ENCODE results near the gene KMT2C. TPM values are rescaled to one million over a fixed set of nuclear protein-coding genes. Genes with fewer than 3 reads are reported as not detected.

Gene KMT2C
- polyA plus RNA-seq, 1 donor from 2014 or later: 29.8 TPM

DNA sequence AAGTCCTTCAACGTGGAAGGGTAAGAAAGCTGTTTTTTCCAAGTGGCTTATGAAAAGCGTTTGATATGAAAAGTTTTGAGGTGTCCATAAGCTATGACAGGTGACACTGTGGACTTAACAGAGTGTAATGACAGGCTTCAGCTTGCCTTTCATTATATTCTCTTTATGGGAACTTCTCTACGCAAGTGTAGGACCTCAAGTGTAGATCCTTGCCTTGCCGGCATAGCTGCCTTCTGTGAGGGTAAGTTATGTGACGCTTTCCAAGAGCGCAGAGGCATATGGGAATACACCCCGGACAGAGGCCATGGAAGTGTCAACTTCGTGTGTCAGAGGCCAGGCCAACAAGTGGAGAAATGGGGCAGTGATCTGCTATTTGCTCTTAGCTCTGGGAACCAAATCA is 318.4 kb downstream of the KMT2C start:
- Histone ChIP-seq H2AFZ (ENCODE audit: low read depth, low read length) (no peak overlapping the region), H3K9me3 (ENCODE audit: low read length) (no peaks in the 10 kb centered on the region), H3K9ac (ENCODE audit: low read length) (no peak overlapping the region), H3F3A (ENCODE audit: insufficient read depth, low read length, poor library complexity, severe bottlenecking) (no peaks in the 10 kb centered on the region), H3K27me3 (ENCODE audit: insufficient read depth, low read depth, low read length) (no peaks in the 10 kb centered on the region), H3K79me2 (replicated peaks; ENCODE audit: insufficient read depth, low read length) (no peaks in the 10 kb centered on the region), H4K20me1 (ENCODE audit: insufficient read depth) (no peaks in the 10 kb centered on the region), H3K36me3 (ENCODE audit: insufficient read depth, low read length) (peaks cover 14% of the 10 kb centered on the region), H3K4me3 (ENCODE audit: low read length) (no peak overlapping the region), H3K27ac (ENCODE audit: low read length) (no peak overlapping the region), H3K4me2 (ENCODE audit: low read length) (no peak overlapping the region), H3K9me2 (ENCODE audit: insufficient read depth, low read length) (no peaks in the 10 kb centered on the region)
- TF ChIP-seq, protein P1, sequence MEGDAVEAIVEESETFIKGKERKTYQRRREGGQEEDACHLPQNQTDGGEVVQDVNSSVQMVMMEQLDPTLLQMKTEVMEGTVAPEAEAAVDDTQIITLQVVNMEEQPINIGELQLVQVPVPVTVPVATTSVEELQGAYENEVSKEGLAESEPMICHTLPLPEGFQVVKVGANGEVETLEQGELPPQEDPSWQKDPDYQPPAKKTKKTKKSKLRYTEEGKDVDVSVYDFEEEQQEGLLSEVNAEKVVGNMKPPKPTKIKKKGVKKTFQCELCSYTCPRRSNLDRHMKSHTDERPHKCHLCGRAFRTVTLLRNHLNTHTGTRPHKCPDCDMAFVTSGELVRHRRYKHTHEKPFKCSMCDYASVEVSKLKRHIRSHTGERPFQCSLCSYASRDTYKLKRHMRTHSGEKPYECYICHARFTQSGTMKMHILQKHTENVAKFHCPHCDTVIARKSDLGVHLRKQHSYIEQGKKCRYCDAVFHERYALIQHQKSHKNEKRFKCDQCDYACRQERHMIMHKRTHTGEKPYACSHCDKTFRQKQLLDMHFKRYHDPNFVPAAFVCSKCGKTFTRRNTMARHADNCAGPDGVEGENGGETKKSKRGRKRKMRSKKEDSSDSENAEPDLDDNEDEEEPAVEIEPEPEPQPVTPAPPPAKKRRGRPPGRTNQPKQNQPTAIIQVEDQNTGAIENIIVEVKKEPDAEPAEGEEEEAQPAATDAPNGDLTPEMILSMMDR (IDR thresholded peaks at IDR 0.05; ENCODE audit: poor library complexity, severe bottlenecking): no peak
- TF ChIP-seq EZH2 (IDR thresholded peaks at IDR 0.05; ENCODE audit: borderline replicate concordance, insufficient read depth, low read length, poor library complexity, severe bottlenecking) (no peak), POLR2AphosphoS5 (IDR thresholded peaks at IDR 0.05) (no peak), RAD21 (conservative IDR thresholded peaks at IDR 0.05) (no peak), SMC3 (conservative IDR thresholded peaks at IDR 0.05; ENCODE audit: poor library complexity) (no peak), MXI1 (conservative IDR thresholded peaks at IDR 0.05; ENCODE audit: poor library complexity, severe bottlenecking) (no peak), EP300 (conservative IDR thresholded peaks at IDR 0.05; ENCODE audit: poor library complexity, severe bottlenecking) (no peak), TAF1 (IDR thresholded peaks at IDR 0.05; ENCODE audit: low read depth) (no peak)
- TF ChIP-seq, protein P2, sequence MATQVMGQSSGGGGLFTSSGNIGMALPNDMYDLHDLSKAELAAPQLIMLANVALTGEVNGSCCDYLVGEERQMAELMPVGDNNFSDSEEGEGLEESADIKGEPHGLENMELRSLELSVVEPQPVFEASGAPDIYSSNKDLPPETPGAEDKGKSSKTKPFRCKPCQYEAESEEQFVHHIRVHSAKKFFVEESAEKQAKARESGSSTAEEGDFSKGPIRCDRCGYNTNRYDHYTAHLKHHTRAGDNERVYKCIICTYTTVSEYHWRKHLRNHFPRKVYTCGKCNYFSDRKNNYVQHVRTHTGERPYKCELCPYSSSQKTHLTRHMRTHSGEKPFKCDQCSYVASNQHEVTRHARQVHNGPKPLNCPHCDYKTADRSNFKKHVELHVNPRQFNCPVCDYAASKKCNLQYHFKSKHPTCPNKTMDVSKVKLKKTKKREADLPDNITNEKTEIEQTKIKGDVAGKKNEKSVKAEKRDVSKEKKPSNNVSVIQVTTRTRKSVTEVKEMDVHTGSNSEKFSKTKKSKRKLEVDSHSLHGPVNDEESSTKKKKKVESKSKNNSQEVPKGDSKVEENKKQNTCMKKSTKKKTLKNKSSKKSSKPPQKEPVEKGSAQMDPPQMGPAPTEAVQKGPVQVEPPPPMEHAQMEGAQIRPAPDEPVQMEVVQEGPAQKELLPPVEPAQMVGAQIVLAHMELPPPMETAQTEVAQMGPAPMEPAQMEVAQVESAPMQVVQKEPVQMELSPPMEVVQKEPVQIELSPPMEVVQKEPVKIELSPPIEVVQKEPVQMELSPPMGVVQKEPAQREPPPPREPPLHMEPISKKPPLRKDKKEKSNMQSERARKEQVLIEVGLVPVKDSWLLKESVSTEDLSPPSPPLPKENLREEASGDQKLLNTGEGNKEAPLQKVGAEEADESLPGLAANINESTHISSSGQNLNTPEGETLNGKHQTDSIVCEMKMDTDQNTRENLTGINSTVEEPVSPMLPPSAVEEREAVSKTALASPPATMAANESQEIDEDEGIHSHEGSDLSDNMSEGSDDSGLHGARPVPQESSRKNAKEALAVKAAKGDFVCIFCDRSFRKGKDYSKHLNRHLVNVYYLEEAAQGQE (IDR thresholded peaks at IDR 0.05; ENCODE audit: borderline replicate concordance): no peak

DNA sequence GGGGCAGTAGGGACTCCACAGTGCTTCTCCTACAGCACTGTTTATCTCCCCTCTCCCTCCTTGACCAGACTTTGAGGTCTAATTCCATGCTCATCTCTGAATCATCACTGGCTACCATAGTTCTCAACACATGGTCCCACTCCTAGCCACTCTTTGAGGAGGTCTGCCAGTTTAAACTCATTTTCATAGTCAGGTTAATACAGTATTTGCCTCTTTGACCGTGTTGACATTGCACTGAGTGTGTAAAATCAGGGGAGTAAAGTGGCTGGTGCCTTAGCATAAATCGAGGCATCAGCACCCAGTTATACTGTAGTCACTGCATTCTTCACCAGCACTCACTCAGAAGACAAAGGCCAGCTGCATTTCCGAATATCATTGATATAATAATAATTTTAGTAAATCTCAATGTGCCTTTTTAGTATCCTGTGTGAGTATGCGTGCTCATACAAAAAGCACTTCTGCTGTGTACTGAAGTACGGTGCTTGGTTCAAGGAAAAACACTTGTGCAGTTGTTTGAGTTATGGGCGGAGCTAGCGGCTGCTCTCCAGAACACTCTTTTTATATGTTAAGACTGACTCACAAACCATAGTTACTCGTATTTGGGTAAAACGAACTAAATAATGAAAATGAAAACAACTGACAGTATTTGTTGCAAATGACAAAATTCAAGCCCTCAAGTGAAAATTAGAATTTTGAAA is 320.6 kb downstream of the KMT2C start:
- no peak for TF ChIP-seq TAF1 (IDR thresholded peaks at IDR 0.05; ENCODE audit: low read depth)
- TF ChIP-seq, protein P2 (IDR thresholded peaks at IDR 0.05; ENCODE audit: borderline replicate concordance): no peak
- no peak for TF ChIP-seq EZH2 (IDR thresholded peaks at IDR 0.05; ENCODE audit: borderline replicate concordance, insufficient read depth, low read length, poor library complexity, severe bottlenecking)
- TF ChIP-seq EP300 (conservative IDR thresholded peaks at IDR 0.05; ENCODE audit: poor library complexity, severe bottlenecking): no peak
- no peak overlapping the region for H3K9ac ChIP-seq (ENCODE audit: low read length)
- H3K79me2 ChIP-seq (replicated peaks; ENCODE audit: insufficient read depth, low read length): no peaks in the 10 kb centered on the region
- no peak overlapping the region for H3K27ac ChIP-seq (ENCODE audit: low read length)
- no peaks in the 10 kb centered on the region for H3F3A ChIP-seq (ENCODE audit: insufficient read depth, low read length, poor library complexity, severe bottlenecking)
- H2AFZ ChIP-seq (ENCODE audit: low read depth, low read length): no peak overlapping the region
- H3K36me3 ChIP-seq (ENCODE audit: insufficient read depth, low read length): peaks cover 17% of the 10 kb centered on the region
- no peaks in the 10 kb centered on the region for H3K9me2 ChIP-seq (ENCODE audit: insufficient read depth, low read length)
- H3K27me3 ChIP-seq (ENCODE audit: insufficient read depth, low read depth, low read length): no peaks in the 10 kb centered on the region
- H3K4me3 ChIP-seq (ENCODE audit: low read length): no peak overlapping the region
- no peak overlapping the region for H3K4me2 ChIP-seq (ENCODE audit: low read length)
- H3K9me3 ChIP-seq (ENCODE audit: low read length): no peaks in the 10 kb centered on the region
- H4K20me1 ChIP-seq (ENCODE audit: insufficient read depth): no peaks in the 10 kb centered on the region
